ENCODE results near the gene LRRC17. TPM values are rescaled to one million over a fixed set of nuclear protein-coding genes. Genes with fewer than 3 reads are reported as not detected.

Gene LRRC17
- total RNA-seq, 2 experiments from 2014 or later: not detected

Other genes starting within 250 kb of the LRRC17 start
- gene POLR2J2, start 241.3 kb upstream of the LRRC17 start, total RNA-seq: 1 to 10 TPM; 6.5 to 6.9 TPM
- gene FAM185A, start 164.0 kb upstream of the LRRC17 start, total RNA-seq: 10 to 100 TPM; 10.0 to 10.2 TPM
- under 1 TPM; 0.78 to 0.82 TPM for gene FBXL13, start 161.8 kb downstream of the LRRC17 start, total RNA-seq
- gene ARMC10, start 162.1 kb downstream of the LRRC17 start, total RNA-seq: 10 to 100 TPM; 51.1 to 54.1 TPM
- 1 to 10 TPM; 4.1 to 4.9 TPM for gene NAPEPLD, start 236.1 kb downstream of the LRRC17 start, total RNA-seq